GM23338 (cell line): ENCODE data around the gene MTFR1L. TPM values are rescaled to one million over a fixed set of nuclear protein-coding genes. Genes with fewer than 3 reads are reported as not detected.

ENCODE experiments used
- ATAC-seq: fragments of 200-7000 bp; cut with Tn5 transposase; 3 replicates; pipeline ENCODE4 v1.9.1; 2020
- DNase-seq: peaks from one replicate; pipeline ENCODE4 v3.0.0-alpha.2; 2015; ENCODE audit warnings: low spot score
- H2AFZ ChIP-seq: fragments of 200-600 bp; sonication (generic); 2 replicates; pipeline ENCODE4 v1.8.0; 2016; ENCODE audit warnings: antibody characterized with exemption, mild to moderate bottlenecking, moderate library complexity
- H3F3A ChIP-seq: fragments of 200-600 bp; sonication (generic); replicated peaks from 2 replicates; pipeline ENCODE4 v1.8.0; 2017; ENCODE audit warnings: antibody characterized with exemption, mixed run types, low read depth
- H3K27ac ChIP-seq: fragments of 200-600 bp; sonication (generic); 2 replicates; pipeline ENCODE4 v1.6.1; 2016; ENCODE audit warnings: low read depth
- H3K27me3 ChIP-seq: fragments of 200-600 bp; sonication (generic); 2 replicates; pipeline ENCODE4 v1.8.0; 2016; ENCODE audit warnings: mild to moderate bottlenecking, mixed run types, moderate library complexity; ENCODE audit not compliant: insufficient read depth
- H3K36me3 ChIP-seq: fragments of 200-600 bp; sonication (generic); 2 replicates; pipeline ENCODE4 v1.8.0; 2016; ENCODE audit warnings: mild to moderate bottlenecking; ENCODE audit not compliant: insufficient read depth
- H3K4me1 ChIP-seq: fragments of 200-600 bp; sonication (generic); 2 replicates; pipeline ENCODE4 v1.8.0; 2016; ENCODE audit warnings: mild to moderate bottlenecking, moderate library complexity; ENCODE audit not compliant: insufficient read depth
- H3K4me2 ChIP-seq: fragments of 200-600 bp; sonication (generic); 2 replicates; pipeline ENCODE4 v1.7.1; 2017; ENCODE audit warnings: mixed run types
- H3K4me3 ChIP-seq: fragments of 200-600 bp; sonication (generic); 2 replicates; pipeline ENCODE4 v1.6.1; 2016; ENCODE audit warnings: mixed run types
- H3K79me2 ChIP-seq: fragments of 200-600 bp; sonication (generic); replicated peaks from 2 replicates; pipeline ENCODE4 v1.8.0; 2017; ENCODE audit warnings: mild to moderate bottlenecking; ENCODE audit not compliant: insufficient read depth
- H3K9me2 ChIP-seq: fragments of 200-600 bp; sonication (generic); 2 replicates; pipeline ENCODE4 v1.8.0; 2017; ENCODE audit not compliant: insufficient read depth
- H4K20me1 ChIP-seq: fragments of 200-600 bp; sonication (generic); replicated peaks from 2 replicates; pipeline ENCODE4 v1.8.0; 2017; ENCODE audit warnings: mild to moderate bottlenecking; ENCODE audit not compliant: insufficient read depth
- H3K27ac Mint-ChIP-seq: 2 replicates; pipeline ENCODE4 v1.8.0; 2020; ENCODE audit warnings: inconsistent platforms, mild to moderate bottlenecking, moderate library complexity, mixed read lengths
- H3K27me3 Mint-ChIP-seq: 3 replicates; pipeline ENCODE4 v1.8.0; 2022; ENCODE audit warnings: low read depth, mild to moderate bottlenecking, moderate library complexity, mixed read lengths, inconsistent platforms; ENCODE audit not compliant: insufficient read depth, poor library complexity
- H3K36me3 Mint-ChIP-seq: 3 replicates; pipeline ENCODE4 v1.8.0; 2021; ENCODE audit warnings: low read depth, mild to moderate bottlenecking, inconsistent platforms, moderate library complexity, mixed read lengths
- H3K4me1 Mint-ChIP-seq: 3 replicates; pipeline ENCODE4 v1.8.0; 2020; ENCODE audit warnings: mild to moderate bottlenecking, inconsistent platforms, mixed read lengths
- H3K4me3 Mint-ChIP-seq: 3 replicates; pipeline ENCODE4 v1.8.0; 2021; ENCODE audit warnings: moderate library complexity, mild to moderate bottlenecking, inconsistent platforms, mixed read lengths
- H3K9me3 Mint-ChIP-seq: 3 replicates; pipeline ENCODE4 v1.8.0; 2020; ENCODE audit warnings: moderate library complexity, mild to moderate bottlenecking, inconsistent platforms, mixed read lengths
- CREB1 ChIP-seq: fragments of 250-450 bp; sonication (Bioruptor Pico); IDR thresholded peaks from 2 replicates; pipeline ENCODE4 v1.5.0; 2020; ENCODE audit warnings: low read depth, mild to moderate bottlenecking, moderate library complexity
- JUNB ChIP-seq: IDR thresholded peaks from one replicate; pipeline ENCODE4 v1.6.1; 2016; ENCODE audit warnings: antibody characterized with exemption; ENCODE audit not compliant: unreplicated experiment
- NANOG ChIP-seq: IDR thresholded peaks from 2 replicates; pipeline ENCODE4 v1.6.1; 2016; ENCODE audit warnings: antibody characterized with exemption, borderline replicate concordance
- ZNF331 ChIP-seq: fragments of 250-450 bp; sonication (Bioruptor Pico); IDR thresholded peaks from 2 replicates; pipeline ENCODE4 v1.5.0; 2020; ENCODE audit warnings: low read depth, mild to moderate bottlenecking, moderate library complexity
- polyA plus RNA-seq: library from polyadenylated mRNA; unstranded; fragments of >200 nt; fragmentation: Nextera tagmentation; extraction: Ambion mirVana; gene quantifications from 2 replicates; pipeline ENCODE4 v1.2.1, GENCODE V29; 2016
- total RNA-seq: library from RNA; depleted of rRNA; stranded (reverse); fragments of >200 nt; shearing (Covaris generic); gene quantifications from 2 replicates; pipeline ENCODE4 v1.2.3, GENCODE V29; 2014
- TF ChIP-seq, protein P1 (sequence below): fragments of 250-450 bp; sonication (Bioruptor Pico); IDR thresholded peaks from 2 replicates; pipeline ENCODE4 v1.5.0; 2020; ENCODE audit warnings: mild to moderate bottlenecking, moderate library complexity
- TF ChIP-seq, protein P2 (sequence below): IDR thresholded peaks from 2 replicates; pipeline ENCODE4 v1.6.1; 2016; ENCODE audit warnings: antibody characterized with exemption
- TF ChIP-seq, protein P3 (sequence below), 2 experiments: fragments of 200-600 bp in 1 of 2; sonication (generic) in 1 of 2; conservative IDR thresholded peaks; 2 replicates each; pipeline versions ENCODE4 v1.5.1 to v1.6.1; 2016 to 2017; ENCODE audit warnings: antibody characterized with exemption in 2 of 2, low read depth in 2 of 2, mild to moderate bottlenecking in 2 of 2, moderate library complexity in 1 of 2

MTFR1L gene
- total and polyA plus RNA-seq, 2 experiments from 2014 or later: 14.8 to 22.7 TPM

DNA sequence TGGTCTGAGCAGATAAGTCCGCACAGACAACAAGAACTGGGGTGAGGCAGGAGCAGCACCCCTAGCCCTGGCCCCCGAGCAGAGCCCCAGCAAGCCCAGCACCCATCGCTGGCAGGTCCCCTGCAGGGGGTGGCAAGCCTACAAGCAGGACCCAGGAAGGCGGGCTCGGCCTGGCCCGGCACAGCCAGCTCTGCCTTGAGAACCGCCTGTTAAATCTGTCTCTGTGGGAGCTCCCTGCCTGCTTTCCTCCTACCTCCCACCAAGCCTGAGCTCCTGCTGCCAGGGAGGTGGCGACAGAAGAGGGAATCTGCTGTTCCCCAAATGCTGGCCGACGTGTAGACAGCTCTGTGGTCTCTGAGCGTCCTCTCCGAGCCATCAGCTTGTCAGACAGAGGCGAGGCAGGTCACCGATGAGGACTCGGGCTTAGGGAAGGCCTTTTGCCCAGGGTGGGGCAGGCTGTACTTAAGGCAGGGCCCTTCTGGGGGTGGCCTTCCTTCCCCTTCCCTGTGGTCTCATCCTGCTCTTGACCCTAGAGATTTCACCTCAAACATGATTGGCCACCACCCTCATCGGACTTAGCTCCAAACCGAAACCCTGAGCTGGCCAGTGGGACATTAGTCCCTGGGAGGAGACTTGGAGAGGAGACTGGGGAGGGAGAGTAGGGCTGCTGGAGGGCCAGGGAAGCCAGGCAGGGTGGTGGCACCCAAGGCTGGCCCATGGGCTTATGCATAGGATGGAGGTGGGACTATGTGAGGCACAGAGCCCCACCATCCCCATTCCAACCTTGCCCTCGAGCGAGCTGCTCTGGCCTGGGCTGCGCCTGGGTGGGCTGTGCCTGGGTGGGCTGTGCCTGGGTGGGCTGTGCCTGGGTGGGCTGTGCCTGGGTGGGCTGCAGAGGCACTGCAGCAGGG, 12.0 kb upstream of the MTFR1L start:
- Mint-ChIP-seq H3K27ac (no peak overlapping the region), H3K27me3 (peaks cover 9% of the 10 kb centered on the region)
- no peak for DNase-seq

More for the DNA sequence above, 12.0 kb upstream of the MTFR1L start:
- no peak overlapping the region for H3K4me3 Mint-ChIP-seq
- Histone ChIP-seq H3K36me3 (no peaks in the 10 kb centered on the region), H2AFZ (no peak overlapping the region), H3K4me1 (peaks cover 5% of the 10 kb centered on the region), H3K4me3 (no peak overlapping the region), H3K79me2 (no peaks in the 10 kb centered on the region; the same call in 1 of the 2 replicates), H3K27me3 (no peaks in the 10 kb centered on the region), H3K27ac (no peak overlapping the region), H3K9me2 (no peaks in the 10 kb centered on the region), H3K4me2 (no peak overlapping the region), H3F3A (no peaks in the 10 kb centered on the region; the same call in 1 of the 2 replicates), H4K20me1 (peaks cover 2% of the 10 kb centered on the region; the same call in 1 of the 2 replicates)
- H3K9me3 Mint-ChIP-seq: no peaks in the 10 kb centered on the region
- TF ChIP-seq, protein P1, sequence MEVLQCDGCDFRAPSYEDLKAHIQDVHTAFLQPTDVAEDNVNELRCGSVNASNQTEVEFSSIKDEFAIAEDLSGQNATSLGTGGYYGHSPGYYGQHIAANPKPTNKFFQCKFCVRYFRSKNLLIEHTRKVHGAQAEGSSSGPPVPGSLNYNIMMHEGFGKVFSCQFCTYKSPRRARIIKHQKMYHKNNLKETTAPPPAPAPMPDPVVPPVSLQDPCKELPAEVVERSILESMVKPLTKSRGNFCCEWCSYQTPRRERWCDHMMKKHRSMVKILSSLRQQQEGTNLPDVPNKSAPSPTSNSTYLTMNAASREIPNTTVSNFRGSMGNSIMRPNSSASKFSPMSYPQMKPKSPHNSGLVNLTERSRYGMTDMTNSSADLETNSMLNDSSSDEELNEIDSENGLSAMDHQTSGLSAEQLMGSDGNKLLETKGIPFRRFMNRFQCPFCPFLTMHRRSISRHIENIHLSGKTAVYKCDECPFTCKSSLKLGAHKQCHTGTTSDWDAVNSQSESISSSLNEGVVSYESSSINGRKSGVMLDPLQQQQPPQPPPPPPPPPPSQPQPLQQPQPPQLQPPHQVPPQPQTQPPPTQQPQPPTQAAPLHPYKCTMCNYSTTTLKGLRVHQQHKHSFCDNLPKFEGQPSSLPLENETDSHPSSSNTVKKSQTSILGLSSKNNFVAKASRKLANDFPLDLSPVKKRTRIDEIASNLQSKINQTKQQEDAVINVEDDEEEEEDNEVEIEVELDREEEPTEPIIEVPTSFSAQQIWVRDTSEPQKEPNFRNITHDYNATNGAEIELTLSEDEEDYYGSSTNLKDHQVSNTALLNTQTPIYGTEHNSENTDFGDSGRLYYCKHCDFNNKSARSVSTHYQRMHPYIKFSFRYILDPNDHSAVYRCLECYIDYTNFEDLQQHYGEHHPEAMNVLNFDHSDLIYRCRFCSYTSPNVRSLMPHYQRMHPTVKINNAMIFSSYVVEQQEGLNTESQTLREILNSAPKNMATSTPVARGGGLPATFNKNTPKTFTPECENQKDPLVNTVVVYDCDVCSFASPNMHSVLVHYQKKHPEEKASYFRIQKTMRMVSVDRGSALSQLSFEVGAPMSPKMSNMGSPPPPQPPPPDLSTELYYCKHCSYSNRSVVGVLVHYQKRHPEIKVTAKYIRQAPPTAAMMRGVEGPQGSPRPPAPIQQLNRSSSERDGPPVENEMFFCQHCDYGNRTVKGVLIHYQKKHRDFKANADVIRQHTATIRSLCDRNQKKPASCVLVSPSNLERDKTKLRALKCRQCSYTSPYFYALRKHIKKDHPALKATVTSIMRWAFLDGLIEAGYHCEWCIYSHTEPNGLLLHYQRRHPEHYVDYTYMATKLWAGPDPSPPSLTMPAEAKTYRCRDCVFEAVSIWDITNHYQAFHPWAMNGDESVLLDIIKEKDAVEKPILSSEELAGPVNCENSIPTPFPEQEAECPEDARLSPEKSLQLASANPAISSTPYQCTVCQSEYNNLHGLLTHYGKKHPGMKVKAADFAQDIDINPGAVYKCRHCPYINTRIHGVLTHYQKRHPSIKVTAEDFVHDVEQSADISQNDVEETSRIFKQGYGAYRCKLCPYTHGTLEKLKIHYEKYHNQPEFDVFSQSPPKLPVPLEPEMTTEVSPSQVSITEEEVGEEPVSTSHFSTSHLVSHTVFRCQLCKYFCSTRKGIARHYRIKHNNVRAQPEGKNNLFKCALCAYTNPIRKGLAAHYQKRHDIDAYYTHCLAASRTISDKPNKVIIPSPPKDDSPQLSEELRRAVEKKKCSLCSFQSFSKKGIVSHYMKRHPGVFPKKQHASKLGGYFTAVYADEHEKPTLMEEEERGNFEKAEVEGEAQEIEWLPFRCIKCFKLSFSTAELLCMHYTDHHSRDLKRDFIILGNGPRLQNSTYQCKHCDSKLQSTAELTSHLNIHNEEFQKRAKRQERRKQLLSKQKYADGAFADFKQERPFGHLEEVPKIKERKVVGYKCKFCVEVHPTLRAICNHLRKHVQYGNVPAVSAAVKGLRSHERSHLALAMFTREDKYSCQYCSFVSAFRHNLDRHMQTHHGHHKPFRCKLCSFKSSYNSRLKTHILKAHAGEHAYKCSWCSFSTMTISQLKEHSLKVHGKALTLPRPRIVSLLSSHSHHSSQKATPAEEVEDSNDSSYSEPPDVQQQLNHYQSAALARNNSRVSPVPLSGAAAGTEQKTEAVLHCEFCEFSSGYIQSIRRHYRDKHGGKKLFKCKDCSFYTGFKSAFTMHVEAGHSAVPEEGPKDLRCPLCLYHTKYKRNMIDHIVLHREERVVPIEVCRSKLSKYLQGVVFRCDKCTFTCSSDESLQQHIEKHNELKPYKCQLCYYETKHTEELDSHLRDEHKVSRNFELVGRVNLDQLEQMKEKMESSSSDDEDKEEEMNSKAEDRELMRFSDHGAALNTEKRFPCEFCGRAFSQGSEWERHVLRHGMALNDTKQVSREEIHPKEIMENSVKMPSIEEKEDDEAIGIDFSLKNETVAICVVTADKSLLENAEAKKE: no peak
- TF ChIP-seq CREB1: no peak
- TF ChIP-seq, protein P2, sequence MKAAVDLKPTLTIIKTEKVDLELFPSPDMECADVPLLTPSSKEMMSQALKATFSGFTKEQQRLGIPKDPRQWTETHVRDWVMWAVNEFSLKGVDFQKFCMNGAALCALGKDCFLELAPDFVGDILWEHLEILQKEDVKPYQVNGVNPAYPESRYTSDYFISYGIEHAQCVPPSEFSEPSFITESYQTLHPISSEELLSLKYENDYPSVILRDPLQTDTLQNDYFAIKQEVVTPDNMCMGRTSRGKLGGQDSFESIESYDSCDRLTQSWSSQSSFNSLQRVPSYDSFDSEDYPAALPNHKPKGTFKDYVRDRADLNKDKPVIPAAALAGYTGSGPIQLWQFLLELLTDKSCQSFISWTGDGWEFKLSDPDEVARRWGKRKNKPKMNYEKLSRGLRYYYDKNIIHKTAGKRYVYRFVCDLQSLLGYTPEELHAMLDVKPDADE: no peak
- TF ChIP-seq, protein P3, sequence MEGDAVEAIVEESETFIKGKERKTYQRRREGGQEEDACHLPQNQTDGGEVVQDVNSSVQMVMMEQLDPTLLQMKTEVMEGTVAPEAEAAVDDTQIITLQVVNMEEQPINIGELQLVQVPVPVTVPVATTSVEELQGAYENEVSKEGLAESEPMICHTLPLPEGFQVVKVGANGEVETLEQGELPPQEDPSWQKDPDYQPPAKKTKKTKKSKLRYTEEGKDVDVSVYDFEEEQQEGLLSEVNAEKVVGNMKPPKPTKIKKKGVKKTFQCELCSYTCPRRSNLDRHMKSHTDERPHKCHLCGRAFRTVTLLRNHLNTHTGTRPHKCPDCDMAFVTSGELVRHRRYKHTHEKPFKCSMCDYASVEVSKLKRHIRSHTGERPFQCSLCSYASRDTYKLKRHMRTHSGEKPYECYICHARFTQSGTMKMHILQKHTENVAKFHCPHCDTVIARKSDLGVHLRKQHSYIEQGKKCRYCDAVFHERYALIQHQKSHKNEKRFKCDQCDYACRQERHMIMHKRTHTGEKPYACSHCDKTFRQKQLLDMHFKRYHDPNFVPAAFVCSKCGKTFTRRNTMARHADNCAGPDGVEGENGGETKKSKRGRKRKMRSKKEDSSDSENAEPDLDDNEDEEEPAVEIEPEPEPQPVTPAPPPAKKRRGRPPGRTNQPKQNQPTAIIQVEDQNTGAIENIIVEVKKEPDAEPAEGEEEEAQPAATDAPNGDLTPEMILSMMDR (conservative IDR thresholded peaks at IDR 0.05; ENCODE audit: low read depth in 2 of 2): no peak
- TF ChIP-seq ZNF331 (CRISPR knock-in tag): no peak
- no peak for TF ChIP-seq NANOG
- no peak for TF ChIP-seq JUNB
- no peak for ATAC-seq
- H3K4me1 Mint-ChIP-seq: peaks cover 9% of the 10 kb centered on the region; the same call in 2 of the 3 replicates
- peaks cover 18% of the 10 kb centered on the region for H3K36me3 Mint-ChIP-seq
